ENCODE results near the gene GOLGA6B. TPM values are rescaled to one million over a fixed set of nuclear protein-coding genes. Genes with fewer than 3 reads are reported as not detected.

Gene GOLGA6B
- 0.09 TPM in 1 of 2 replicates, not detected in the other for total RNA-seq

GRCh38 chr15:72654397-72654796 lies at the start of gene GOLGA6B:
TSS of gene GOLGA6B (plus strand) at chr15:72654697. CDS start at chr15:72654738, 41 bp downstream.

GRCh38 chr15:72685925-72686794 lies 31.7 kb downstream of the GOLGA6B start, which contains the start of the genes BBS4 and HIGD2B:
TSS of gene BBS4 (plus strand) at chr15:72686207. CDS start at chr15:72686228, 21 bp downstream.
TSS of gene HIGD2B (minus strand) at chr15:72686182. CDS start at chr15:72676374, 9,808 bp downstream.

Other genes with a start within 250 kb of the GOLGA6B start
- 25.2 and 31.7 TPM in 2 replicates for gene ARIH1, start 180.4 kb upstream of the GOLGA6B start, total RNA-seq
- gene HIGD2B, start 31.5 kb downstream of the GOLGA6B start, total RNA-seq = not detected in 2 replicates
- gene BBS4, start 31.5 kb downstream of the GOLGA6B start, total RNA-seq = 20.6 and 25.6 TPM in 2 replicates
- 67.0 and 82.9 TPM in 2 replicates for gene ADPGK, start 129.1 kb downstream of the GOLGA6B start, total RNA-seq